GM12878 (cell line): Measurements from ENCODE around the gene ZBTB21.

Experiments
- ATF3 ChIP-seq: IDR thresholded peaks from 2 replicates; pipeline ENCODE4 v1.6.1; 2011; ENCODE audit warnings: low read depth, mild to moderate bottlenecking, low read length, moderate library complexity, borderline replicate concordance; ENCODE audit errors: extremely low read depth
- ESRRA ChIP-seq: IDR thresholded peaks from 2 replicates; pipeline ENCODE4 v1.6.1; 2012; ENCODE audit warnings: mild to moderate bottlenecking, low read length, improper control_type of control experiment
- RAD21 ChIP-seq: IDR thresholded peaks from 2 replicates; pipeline ENCODE4 v1.6.1; 2011; ENCODE audit warnings: mild to moderate bottlenecking, low read depth, low read length, moderate library complexity; ENCODE audit not compliant: insufficient read depth
- TAF1 ChIP-seq: IDR thresholded peaks from 2 replicates; pipeline ENCODE4 v1.6.1; 2011; ENCODE audit warnings: mild to moderate bottlenecking, low read depth, low read length, borderline replicate concordance
- TCF12 ChIP-seq: IDR thresholded peaks from 2 replicates; pipeline ENCODE4 v1.6.1; 2011; ENCODE audit warnings: low read depth, mild to moderate bottlenecking, low read length
- TCF3 ChIP-seq: IDR thresholded peaks from 2 replicates; pipeline ENCODE4 v1.6.1; 2012; ENCODE audit warnings: low read depth, mild to moderate bottlenecking, low read length, borderline replicate concordance; ENCODE audit not compliant: insufficient read depth
- ZBTB33 ChIP-seq: fragments of 450-650 bp; IDR thresholded peaks from 2 replicates; pipeline ENCODE4 v1.6.1; 2017; ENCODE audit warnings: mild to moderate bottlenecking

- TF ChIP-seq RAD21 (no peak), TAF1 (no peak), ESRRA (no peak), ATF3 (no peak), ZBTB33 (no peak), TCF12 (no peak), TCF3 (no peak)
Measured at GRCh38 chr21:42012344-42012743, 2.2 kb upstream of the ZBTB21 start.
